WTC11 (cell line): Measurements from ENCODE around the gene FCHSD2. TPM values are rescaled to one million over a fixed set of nuclear protein-coding genes. Genes with fewer than 3 reads are reported as not detected.

Experiments used
- ATAC-seq: fragments of 200-7000 bp; cut with Tn5 transposase; 2 replicates; pipeline ENCODE4 v1.10.0; 2021; ENCODE audit warnings: mild to moderate bottlenecking, moderate library complexity
- CTCF ChIA-PET: fragments of 300-600 bp; sonication (Branson Sonifier 250); formaldehyde crosslinking; loops from one replicate; lab custom pipeline; 2021; ENCODE audit warnings: antibody characterized with exemption; lab: Charles Lee
- POLR2A ChIA-PET: fragments of 350-600 bp; sonication (Branson Sonifier 250); formaldehyde crosslinking; loops from one replicate; lab custom pipeline; 2021; ENCODE audit warnings: antibody characterized with exemption; lab: Charles Lee
- DNase-seq: peaks from one replicate; pipeline ENCODE4 v3.0.0; 2021; ENCODE audit warnings: low spot score
- H3K27ac Mint-ChIP-seq: 2 replicates; pipeline ENCODE4 v1.8.0; 2021; ENCODE audit warnings: mixed read lengths
- H3K27me3 Mint-ChIP-seq: 2 replicates; pipeline ENCODE4 v1.8.0; 2021; ENCODE audit warnings: low read depth, mild to moderate bottlenecking, moderate library complexity, mixed read lengths
- H3K36me3 Mint-ChIP-seq: 2 replicates; pipeline ENCODE4 v1.8.0; 2021; ENCODE audit warnings: mixed read lengths
- H3K4me1 Mint-ChIP-seq: 2 replicates; pipeline ENCODE4 v1.8.0; 2022; ENCODE audit warnings: mixed read lengths
- H3K4me3 Mint-ChIP-seq: 2 replicates; pipeline ENCODE4 v1.8.0; 2021; ENCODE audit warnings: mild to moderate bottlenecking, moderate library complexity, mixed read lengths
- H3K9me3 Mint-ChIP-seq: 2 replicates; pipeline ENCODE4 v1.8.0; 2021; ENCODE audit warnings: mixed read lengths
- CBFB ChIP-seq: sonication (generic); formaldehyde crosslinking; IDR thresholded peaks from 2 replicates; pipeline ENCODE4 v1.8.1; 2022; ENCODE audit warnings: mild to moderate bottlenecking, low read depth, missing genetic modification reagents
- CREB1 ChIP-seq: sonication (generic); formaldehyde crosslinking; IDR thresholded peaks from 2 replicates; pipeline ENCODE4 v1.8.0; 2023; ENCODE audit warnings: mild to moderate bottlenecking, missing genetic modification reagents
- ETV6 ChIP-seq: sonication (generic); formaldehyde crosslinking; IDR thresholded peaks from 2 replicates; pipeline ENCODE4 v1.8.1; 2022; ENCODE audit warnings: mild to moderate bottlenecking, missing genetic modification reagents
- GABPB1 ChIP-seq: sonication (generic); formaldehyde crosslinking; IDR thresholded peaks from 2 replicates; pipeline ENCODE4 v1.8.1; 2023; ENCODE audit warnings: mild to moderate bottlenecking, missing genetic modification reagents
- IRF1 ChIP-seq: sonication (generic); formaldehyde crosslinking; IDR thresholded peaks from 2 replicates; pipeline ENCODE4 v1.8.0; 2023; ENCODE audit warnings: missing genetic modification reagents
- NR1H2 ChIP-seq: sonication (generic); formaldehyde crosslinking; IDR thresholded peaks from 2 replicates; pipeline ENCODE4 v1.9.0; 2021; ENCODE audit warnings: mild to moderate bottlenecking, moderate library complexity, missing genetic modification reagents
- SOX15 ChIP-seq: fragments of 250-450 bp; sonication (Bioruptor Pico); IDR thresholded peaks from 2 replicates; pipeline ENCODE4 v1.9.0; 2021; ENCODE audit warnings: mild to moderate bottlenecking
- SP1 ChIP-seq: sonication (generic); formaldehyde crosslinking; conservative IDR thresholded peaks from 2 replicates; pipeline ENCODE4 v1.8.1; 2022; ENCODE audit warnings: missing genetic modification reagents
- STAT6 ChIP-seq: sonication (generic); formaldehyde crosslinking; conservative IDR thresholded peaks from 2 replicates; pipeline ENCODE4 v1.8.1; 2023; ENCODE audit warnings: mild to moderate bottlenecking, low read depth, missing genetic modification reagents, moderate library complexity
- TCF7 ChIP-seq: sonication (generic); formaldehyde crosslinking; IDR thresholded peaks from 2 replicates; pipeline ENCODE4 v1.8.0; 2022; ENCODE audit warnings: mild to moderate bottlenecking, low read depth, missing genetic modification reagents, moderate library complexity
- TEAD4 ChIP-seq: sonication (generic); formaldehyde crosslinking; IDR thresholded peaks from 2 replicates; pipeline ENCODE4 v1.8.0; 2022; ENCODE audit warnings: mild to moderate bottlenecking, missing genetic modification reagents
- ZMAT4 ChIP-seq: fragments of 250-450 bp; sonication (Bioruptor Pico); IDR thresholded peaks from 2 replicates; pipeline ENCODE4 v1.9.0; 2021; ENCODE audit warnings: mild to moderate bottlenecking
- ZNF138 ChIP-seq: sonication (generic); formaldehyde crosslinking; conservative IDR thresholded peaks from 2 replicates; pipeline ENCODE4 v1.8.1; 2022; ENCODE audit warnings: mild to moderate bottlenecking, moderate library complexity, missing genetic modification reagents
- ZNF423 ChIP-seq: fragments of 250-450 bp; sonication (Bioruptor Pico); IDR thresholded peaks from 2 replicates; pipeline ENCODE4 v2.1.2; 2022; ENCODE audit warnings: mild to moderate bottlenecking, moderate library complexity
- total RNA-seq: library from RNA; stranded (reverse); gene quantifications from 3 replicates; pipeline ENCODE4 v1.2.3, GENCODE V29; 2021
- TF ChIP-seq, protein P1 (sequence below): fragments of 250-450 bp; sonication (Bioruptor Pico); IDR thresholded peaks from 2 replicates; pipeline ENCODE4 v2.1.2; 2022; ENCODE audit warnings: mild to moderate bottlenecking, moderate library complexity
- TF ChIP-seq, protein P2 (sequence below): sonication (generic); formaldehyde crosslinking; IDR thresholded peaks from 2 replicates; pipeline ENCODE4 v1.8.1; 2023; ENCODE audit warnings: mild to moderate bottlenecking, moderate library complexity, missing genetic modification reagents
- TF ChIP-seq, protein P3 (sequence below): fragments of 250-450 bp; sonication (Bioruptor Pico); conservative IDR thresholded peaks from 2 replicates; pipeline ENCODE4 v1.9.0; 2021; ENCODE audit warnings: mild to moderate bottlenecking
- TF ChIP-seq, protein P4 (sequence below): sonication (generic); formaldehyde crosslinking; IDR thresholded peaks from 2 replicates; pipeline ENCODE4 v1.8.0; 2022; ENCODE audit warnings: mild to moderate bottlenecking, missing genetic modification reagents

The FCHSD2 gene
- total RNA-seq, 1 experiment from 2014 or later: 10.1 TPM

GRCh38 chr11:73176874-73177155 lies 34.7 kb upstream of the FCHSD2 start (continued):
- TF ChIP-seq, protein P1, sequence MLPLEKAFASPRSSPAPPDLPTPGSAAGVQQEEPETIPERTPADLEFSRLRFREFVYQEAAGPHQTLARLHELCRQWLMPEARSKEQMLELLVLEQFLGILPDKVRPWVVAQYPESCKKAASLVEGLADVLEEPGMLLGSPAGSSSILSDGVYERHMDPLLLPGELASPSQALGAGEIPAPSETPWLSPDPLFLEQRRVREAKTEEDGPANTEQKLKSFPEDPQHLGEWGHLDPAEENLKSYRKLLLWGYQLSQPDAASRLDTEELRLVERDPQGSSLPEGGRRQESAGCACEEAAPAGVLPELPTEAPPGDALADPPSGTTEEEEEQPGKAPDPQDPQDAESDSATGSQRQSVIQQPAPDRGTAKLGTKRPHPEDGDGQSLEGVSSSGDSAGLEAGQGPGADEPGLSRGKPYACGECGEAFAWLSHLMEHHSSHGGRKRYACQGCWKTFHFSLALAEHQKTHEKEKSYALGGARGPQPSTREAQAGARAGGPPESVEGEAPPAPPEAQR: no peak
- TF ChIP-seq, all 79 proteins: peak for 0

DNA sequence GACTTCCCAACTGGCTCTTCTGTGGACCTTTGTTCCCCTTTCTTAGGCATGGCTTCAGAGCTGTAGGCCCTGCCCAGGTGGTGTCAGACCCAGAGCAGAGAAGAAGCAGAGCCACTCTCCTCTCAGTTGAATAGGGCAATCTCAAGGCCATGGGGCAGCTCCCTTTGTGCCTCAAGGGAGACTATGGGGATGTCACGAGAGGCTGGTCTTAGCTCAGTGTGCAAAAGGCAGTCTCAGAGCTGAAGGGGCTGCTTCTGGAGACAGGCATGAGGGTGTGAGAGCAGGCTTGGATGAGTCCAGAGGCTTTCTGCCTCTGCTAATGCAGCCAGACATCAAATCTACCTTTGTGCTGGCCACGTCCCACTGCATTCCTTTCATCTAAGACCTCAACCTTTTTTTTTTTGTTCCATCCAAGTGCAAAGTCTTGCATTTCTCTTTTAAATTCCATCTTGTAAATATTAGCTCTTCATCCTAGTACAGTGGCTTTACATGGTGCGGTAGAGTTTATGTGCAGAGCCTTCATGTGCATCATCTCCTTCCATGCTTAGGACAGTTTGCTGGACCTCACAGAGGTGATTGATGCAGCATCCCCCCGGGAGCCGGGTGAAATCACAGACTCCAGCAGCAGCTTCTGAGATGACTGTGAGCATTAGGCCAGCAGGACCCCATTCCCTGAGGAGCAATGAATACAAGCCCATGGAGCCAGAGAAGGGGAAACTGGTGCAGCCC lies 34.2 kb upstream of the FCHSD2 start:
- no peak for TF ChIP-seq TEAD4 (CRISPR knock-in tag)
- no peak for TF ChIP-seq CREB1 (CRISPR knock-in tag)
- TF ChIP-seq GABPB1 (CRISPR knock-in tag): no peak
- TF ChIP-seq, protein P2, sequence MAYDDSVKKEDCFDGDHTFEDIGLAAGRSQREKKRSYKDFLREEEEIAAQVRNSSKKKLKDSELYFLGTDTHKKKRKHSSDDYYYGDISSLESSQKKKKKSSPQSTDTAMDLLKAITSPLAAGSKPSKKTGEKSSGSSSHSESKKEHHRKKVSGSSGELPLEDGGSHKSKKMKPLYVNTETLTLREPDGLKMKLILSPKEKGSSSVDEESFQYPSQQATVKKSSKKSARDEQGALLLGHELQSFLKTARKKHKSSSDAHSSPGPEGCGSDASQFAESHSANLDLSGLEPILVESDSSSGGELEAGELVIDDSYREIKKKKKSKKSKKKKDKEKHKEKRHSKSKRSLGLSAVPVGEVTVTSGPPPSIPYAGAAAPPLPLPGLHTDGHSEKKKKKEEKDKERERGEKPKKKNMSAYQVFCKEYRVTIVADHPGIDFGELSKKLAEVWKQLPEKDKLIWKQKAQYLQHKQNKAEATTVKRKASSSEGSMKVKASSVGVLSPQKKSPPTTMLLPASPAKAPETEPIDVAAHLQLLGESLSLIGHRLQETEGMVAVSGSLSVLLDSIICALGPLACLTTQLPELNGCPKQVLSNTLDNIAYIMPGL (CRISPR knock-in tag): no peak
- no peak for TF ChIP-seq CBFB (CRISPR knock-in tag)
- no peak for TF ChIP-seq TCF7
- TF ChIP-seq ZNF423 (CRISPR knock-in tag): no peak
- TF ChIP-seq IRF1 (CRISPR knock-in tag): no peak
- TF ChIP-seq, protein P3, sequence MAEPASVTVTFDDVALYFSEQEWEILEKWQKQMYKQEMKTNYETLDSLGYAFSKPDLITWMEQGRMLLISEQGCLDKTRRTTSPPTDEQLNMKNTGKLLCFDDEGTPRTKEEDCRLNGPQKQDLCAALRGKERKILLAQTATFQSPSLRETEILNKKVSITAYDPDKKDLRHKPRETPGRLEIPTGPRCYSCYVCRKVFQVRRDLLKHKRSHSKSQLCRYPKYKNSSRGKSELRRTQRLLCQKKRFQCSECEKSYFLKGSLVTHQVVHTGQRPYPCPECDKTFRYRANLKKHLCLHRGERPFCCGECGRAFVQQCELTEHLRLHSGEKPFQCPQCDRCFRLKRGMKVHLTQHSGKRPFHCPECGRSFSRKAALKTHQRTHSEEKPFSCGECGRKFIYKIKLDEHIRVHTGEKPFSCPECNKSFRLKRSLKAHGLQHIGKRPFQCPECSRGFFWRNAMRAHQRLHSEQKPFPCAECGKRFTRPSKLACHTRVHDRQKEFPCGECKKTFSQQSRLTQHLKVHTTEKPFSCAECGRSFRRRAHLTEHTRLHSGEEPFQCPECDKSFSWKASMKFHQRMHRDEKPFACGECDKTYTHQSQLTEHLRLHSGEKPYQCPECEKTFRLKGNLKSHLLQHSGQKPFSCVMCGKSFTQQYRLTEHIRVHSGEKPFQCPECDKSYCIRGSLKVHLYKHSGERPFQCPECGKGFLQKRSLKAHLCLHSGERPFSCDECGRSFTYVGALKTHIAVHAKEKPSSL (CRISPR knock-in tag): no peak
- TF ChIP-seq ETV6 (CRISPR knock-in tag): no peak
- TF ChIP-seq, protein P1: no peak
- TF ChIP-seq, protein P4, sequence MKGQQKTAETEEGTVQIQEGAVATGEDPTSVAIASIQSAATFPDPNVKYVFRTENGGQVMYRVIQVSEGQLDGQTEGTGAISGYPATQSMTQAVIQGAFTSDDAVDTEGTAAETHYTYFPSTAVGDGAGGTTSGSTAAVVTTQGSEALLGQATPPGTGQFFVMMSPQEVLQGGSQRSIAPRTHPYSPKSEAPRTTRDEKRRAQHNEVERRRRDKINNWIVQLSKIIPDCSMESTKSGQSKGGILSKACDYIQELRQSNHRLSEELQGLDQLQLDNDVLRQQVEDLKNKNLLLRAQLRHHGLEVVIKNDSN: no peak
- no peak for TF ChIP-seq ZMAT4 (CRISPR knock-in tag)
- TF ChIP-seq STAT6 (CRISPR knock-in tag): no peak
- TF ChIP-seq SP1: no peak
- TF ChIP-seq ZNF138 (CRISPR knock-in tag): no peak
- no peak for TF ChIP-seq NR1H2
- TF ChIP-seq SOX15 (CRISPR knock-in tag): no peak
- TF ChIP-seq, all 79 proteins: peak for 0

More for the DNA sequence above, 34.2 kb upstream of the FCHSD2 start:
- DNase-seq (no peak), ATAC-seq (no peak)
- no peaks in the 10 kb centered on the region for H3K9me3 Mint-ChIP-seq
- CTCF ChIA-PET: interaction anchor here (0.6 to 7.2 kb wide), 6 partner anchors 10 to 451 kb away, joined by 3 to 83 read pairs (median 10); partner anchors contain the start of gene FCHSD2
- H3K4me1 Mint-ChIP-seq: no peaks in the 10 kb centered on the region
- no peaks in the 10 kb centered on the region for H3K36me3 Mint-ChIP-seq
- H3K27me3 Mint-ChIP-seq: no peaks in the 10 kb centered on the region; the same call in 1 of the 2 replicates
- POLR2A ChIA-PET: no interaction called here
- no peak overlapping the region for H3K4me3 Mint-ChIP-seq
- H3K27ac Mint-ChIP-seq: no peak overlapping the region
